DLD1 (cell line): ENCODE results near the gene RRP7A.
"Not testable (repeated sequence)": the region's sequence is repeated elsewhere in the genome, so short reads cannot be mapped to it uniquely, and the experiment has no call there.

Experiments
- in situ Hi-C: cut with HindIII; loops from 2 replicates; pipeline ENCODE4 v1.10.0; 2017; ENCODE audit warnings: low sequenced_read_pairs

The RRP7A gene

DNA sequence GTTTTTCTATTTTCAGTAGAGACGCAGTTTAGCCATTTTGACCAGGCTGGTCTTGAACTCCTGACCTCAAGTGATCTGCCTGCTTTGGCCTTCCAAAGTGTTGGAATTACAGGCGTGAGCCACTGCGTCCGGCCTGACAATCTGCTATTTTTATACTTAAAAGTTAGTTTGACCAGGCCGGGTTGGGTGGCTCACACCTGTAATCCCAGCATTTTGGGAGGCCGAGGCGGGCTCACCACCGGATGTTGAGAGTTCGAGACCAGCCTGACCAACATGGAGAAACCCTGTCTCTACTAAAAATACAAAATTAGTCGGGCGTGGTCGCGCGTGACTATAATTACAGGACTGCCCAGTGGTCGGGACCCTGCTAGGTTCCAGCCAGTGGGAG, 19.8 kb downstream of the RRP7A start:
- in situ Hi-C loops, result not testable (repeated sequence)

DNA sequence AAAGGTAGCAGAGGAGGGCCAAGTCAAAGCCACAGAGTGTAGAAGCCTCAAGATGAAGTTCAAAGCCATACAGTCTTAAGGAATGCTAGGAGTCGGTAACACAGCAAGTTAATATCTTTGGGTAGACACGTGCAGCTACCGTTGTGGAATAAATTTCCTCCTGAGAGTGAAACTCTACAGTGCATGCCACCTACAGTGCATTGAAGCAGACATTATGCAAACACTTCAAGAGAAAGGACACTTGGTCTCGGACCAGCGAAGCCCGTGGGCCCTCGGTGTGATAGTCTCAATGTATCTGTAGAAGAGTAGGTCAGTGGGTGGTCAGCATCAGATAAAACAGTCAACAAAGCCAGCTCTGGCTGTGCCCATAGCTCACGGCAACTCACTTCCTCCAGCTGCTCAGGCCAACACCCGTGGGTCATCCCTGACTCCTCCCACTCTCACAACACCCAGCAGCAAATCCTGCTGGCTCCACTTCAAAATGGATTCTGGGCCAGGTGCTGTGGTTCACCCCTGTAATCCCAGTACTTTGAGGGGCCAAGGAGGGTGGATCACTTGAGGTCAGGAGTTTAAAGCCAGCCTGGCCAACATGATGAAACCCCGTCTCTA, 24.0 kb downstream of the RRP7A start:
- in situ Hi-C loops, result not testable (repeated sequence)

DNA sequence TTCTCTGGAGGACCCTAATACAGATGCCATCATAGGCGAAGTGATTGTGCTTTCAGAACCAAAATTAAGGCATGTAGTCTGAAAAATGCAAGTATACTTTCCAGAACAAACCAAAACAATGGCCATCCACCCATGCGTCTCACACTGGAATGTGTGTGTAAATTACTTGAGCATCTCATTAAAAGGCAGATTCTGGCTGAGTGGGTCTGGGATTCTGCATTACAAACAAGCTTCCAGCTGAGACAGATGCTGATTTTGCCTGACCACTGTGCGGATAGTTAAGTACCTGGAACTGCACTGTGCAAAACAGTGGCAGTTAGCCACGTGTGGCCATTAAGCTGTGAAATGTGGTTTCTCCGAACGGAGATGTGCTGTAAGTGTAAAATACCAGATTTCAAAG, 26.2 kb downstream of the RRP7A start:
- in situ Hi-C loops, result no loop called here

DNA sequence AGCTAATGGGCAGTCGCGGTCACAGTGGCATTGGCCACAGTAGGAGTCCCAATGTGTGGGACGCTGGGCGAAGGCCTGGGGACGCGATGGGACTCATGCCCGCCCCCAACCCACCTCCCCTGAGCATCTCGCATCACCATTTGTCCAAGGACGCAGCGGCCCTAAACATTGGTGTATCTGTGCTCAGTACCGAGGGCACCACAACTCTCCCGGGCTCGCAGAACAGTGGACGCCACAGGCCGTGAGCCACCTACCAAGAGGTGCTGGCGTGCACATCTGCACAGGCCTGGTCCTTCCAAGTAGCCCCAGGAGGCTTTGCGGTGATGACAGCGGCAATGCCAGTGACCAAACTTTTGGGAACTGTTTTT, 27.3 kb downstream of the RRP7A start:
- in situ Hi-C loops, result no loop called here

DNA sequence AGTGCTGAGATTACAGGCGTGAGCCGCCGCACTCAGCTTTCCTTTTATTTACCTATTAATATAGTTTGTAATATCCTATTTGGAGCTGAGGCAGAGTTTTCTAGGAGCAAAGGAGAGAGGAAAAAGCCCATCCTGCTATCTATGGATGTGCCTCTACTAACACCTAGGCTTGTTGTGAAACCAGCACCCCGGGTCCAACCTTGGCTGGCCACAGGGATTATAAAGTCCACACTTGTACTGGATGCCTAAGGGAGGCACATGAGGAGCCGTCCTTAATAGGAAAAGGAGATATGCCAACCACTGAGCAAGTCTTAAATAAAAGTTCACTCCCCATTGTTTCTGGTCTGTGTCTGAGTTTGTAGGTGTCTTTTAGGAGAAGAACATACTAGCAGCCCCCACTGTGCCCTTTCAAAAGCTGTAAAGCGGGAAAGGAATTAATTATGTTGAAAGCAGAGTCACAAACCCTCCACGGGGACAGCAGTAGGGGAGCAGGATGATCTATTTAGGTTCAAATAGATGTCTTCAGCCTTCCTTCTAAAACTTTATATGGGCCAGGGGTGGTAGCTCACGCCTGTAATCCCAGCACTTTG, 29.3 kb downstream of the RRP7A start:
- in situ Hi-C loops, result no loop called here

DNA sequence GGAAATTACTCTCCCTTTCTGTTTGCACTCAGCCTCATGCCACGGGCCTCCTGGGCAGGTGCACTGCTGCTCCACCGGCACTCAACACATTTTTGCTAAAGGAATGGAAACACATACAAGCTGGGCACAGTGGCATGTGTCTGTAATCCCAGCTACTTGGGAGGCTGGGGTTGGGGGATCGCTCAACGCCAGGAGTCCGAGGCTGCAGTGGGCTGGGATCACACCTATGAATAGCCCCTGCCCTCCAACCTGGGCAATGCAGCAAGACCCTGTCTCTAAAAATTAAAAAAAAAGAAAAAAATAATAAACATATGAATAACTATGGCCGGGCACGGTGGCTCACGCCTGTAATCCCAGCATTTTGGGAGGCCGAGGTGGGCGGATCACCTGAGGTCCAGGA, 30.6 kb downstream of the RRP7A start:
- in situ Hi-C loops, result no loop called here

DNA sequence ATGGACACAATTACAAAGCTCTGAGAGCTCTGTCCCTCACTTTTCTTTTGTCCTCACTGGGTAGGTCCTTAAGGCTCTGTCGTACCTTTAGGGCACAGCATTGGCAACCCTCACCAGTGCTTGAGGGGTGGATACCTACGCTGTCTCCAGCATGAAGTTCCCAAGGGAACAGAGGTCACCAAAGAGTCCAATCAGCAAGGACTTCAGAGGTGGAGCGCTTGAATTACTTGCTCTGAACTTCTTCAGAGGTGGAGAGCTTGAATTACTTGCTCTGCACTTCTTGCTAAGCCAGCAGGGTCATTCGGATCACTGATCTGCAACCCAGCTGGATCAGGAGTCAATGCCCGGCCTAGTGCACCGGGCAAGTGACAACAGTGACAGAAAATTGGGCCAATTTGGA, 35.1 kb downstream of the RRP7A start:
- in situ Hi-C loops, result no loop called here

DNA sequence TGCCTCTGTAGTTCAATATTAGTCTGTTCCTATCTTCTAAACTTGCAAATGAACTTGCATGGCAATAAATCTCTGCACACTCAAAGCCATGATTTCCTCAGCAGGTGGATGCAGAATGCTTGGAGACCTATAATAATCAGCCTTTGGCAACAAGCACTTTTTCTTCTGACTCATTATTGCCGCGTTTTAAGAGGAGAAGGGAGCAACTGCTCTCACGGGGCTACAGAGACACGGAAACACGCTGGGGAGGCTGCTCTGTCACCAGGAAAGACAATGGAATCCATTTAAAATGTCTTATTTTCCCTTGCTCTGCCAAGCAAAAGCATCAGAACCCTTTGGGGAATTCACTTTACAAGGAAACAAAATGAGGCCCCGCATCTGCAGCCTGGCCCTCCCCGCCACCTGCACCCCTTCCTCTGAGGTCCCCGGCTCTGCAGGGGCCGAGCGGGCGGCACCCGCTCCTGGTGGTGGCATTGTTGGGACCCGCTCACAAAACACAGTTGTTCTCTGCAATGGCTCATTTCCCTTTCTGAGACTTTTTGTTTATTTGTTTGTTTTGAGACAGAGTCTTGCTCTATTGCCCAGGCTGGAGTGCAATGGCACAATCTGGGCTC, 35.9 kb downstream of the RRP7A start:
- in situ Hi-C loops, result not testable (repeated sequence)

DNA sequence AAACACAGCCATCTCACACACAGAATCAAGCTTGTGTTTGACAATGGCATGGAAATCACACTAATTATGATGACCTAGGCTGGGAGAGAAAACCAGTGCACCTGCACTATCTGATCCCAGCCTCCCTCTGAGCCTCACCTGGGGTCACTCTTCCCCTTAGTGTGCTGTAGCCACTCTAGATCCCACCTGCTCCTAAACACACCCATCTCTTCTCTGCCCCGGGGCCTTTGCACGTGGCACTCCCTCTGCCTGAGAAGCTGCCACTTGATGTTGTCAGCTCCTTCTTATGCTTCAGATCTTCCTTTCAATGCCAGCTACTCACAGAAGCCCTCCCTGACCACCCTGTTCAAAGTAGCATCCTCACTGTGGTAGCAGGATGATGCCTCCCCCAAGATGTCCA, 44.5 kb downstream of the RRP7A start:
- in situ Hi-C loops, result no loop called here

DNA sequence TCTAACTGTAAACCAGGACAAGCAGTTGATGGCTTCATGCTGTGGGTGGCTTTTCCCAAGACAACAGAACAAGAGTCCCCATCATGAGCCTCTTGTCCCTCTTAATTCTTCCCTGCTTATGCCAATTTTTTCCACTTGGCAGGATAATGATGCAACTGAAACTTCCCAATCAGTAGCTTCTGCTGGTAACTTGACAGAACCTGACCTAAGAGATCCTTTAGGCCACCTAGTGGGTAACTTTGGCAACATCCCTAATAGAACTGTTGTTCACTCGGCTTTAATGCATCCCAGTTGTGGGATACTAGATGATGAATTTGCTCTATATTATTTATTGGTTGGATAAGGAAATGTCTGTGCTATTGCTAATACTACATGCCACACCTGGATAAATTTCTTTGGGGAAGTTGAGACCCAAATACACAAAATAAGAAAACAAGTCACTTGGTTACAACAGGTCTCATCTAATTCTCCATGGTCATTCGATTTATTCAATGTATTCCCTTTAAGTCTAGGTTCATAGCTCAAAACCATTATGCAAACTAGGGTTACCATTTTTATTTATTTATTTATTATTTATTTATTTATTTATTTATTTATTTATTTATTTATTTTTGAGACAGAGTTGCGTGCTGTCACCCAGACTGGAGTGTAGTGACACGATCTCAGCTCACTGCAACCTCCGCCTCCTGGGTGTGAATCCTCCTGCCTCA, 46.0 kb downstream of the RRP7A start:
- in situ Hi-C loops, result no loop called here

DNA sequence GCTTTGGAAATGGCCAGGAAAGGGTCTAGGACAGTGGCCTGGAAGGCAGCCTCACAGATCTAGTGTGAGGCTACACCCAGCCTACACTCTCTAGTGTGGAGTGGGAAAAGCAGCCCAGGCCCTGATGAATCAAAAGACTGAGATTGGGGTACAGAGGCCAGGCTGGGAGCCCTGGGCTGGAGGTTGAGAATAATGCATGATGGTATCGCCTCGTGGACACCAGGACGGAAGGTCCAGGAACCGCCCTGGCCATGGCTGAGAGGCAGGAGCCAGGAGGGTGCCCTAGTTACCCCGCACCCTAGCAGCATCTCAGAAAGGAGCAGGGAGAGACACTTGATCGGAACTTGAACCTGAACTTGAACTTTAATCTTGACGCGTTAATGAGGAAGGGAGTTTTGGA, 46.9 kb downstream of the RRP7A start:
- in situ Hi-C loops, result no loop called here

DNA sequence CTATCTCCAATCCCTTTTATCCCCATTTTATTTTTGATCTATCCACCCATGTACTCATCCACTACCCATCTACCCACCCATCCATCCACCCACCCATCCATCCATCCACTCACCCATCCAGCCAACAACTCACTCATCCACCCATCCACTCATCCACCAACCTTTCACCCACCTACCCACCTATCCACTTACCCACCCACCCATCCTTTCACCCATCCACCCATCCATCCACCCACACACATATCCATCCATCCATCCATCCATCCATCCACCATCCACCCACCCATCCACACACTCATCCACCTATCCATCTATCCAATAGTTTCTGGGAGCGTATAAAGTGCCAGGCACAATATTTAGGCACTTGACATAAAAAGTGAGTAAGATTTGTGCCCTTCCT, 48.2 kb downstream of the RRP7A start:
- in situ Hi-C loops, result no loop called here

DNA sequence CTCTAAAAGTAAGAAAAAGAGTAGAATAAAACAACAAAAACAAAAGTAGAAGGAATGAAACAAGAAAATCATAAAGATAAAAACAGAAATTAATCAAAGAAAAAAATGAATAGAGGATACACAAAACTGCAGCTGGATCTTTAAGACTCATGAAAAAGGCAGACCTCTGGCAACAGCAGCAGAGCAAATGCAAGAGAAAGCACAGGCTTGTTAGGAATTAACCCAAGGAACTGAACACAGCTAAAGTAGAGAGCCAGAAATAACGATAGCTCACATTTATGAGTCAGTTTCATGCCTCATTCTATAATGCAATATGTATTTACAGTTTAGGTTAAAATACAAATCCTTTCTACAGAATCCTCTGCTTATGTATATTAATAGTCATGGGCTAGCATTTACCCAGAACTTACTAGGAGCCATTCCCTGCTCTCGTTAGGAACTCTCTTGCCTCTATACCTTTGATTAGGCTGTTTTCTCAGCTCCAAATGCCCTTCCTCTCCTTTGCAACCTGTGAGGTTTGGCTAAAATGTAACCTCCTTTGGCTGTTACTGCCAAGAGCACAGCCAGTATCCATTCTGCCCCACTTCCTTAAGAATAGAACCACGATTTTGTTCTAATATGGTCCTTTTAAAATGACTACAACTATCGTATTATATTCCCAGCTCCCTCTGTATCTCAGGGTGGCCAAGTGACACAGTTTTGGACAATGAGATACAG, 49.1 kb downstream of the RRP7A start:
- in situ Hi-C loops, result no loop called here

DNA sequence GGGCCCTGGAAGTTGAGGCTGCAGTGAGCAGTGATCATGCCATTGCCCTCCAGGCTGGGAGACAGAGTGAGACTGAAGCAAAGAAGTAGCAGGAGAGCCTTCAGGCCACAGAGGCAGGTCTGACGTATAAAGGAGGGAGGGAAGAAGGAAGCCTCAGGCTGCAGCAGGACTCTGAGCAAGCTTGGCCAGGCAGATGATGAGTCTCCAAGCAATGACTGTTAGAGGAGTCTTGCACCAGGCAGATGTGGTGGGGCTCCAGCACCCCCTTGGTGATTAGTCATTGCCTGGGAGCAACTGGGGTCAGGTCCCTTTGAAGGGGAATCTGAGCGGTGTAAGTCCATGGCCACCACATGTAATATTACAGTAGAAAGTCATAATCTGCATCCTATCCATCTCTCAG, 50.8 kb downstream of the RRP7A start:
- in situ Hi-C loops, result loop anchor here (10.0 kb wide), 1 partner anchor 454 kb away; no protein-coding TSS in a partner anchor

DNA sequence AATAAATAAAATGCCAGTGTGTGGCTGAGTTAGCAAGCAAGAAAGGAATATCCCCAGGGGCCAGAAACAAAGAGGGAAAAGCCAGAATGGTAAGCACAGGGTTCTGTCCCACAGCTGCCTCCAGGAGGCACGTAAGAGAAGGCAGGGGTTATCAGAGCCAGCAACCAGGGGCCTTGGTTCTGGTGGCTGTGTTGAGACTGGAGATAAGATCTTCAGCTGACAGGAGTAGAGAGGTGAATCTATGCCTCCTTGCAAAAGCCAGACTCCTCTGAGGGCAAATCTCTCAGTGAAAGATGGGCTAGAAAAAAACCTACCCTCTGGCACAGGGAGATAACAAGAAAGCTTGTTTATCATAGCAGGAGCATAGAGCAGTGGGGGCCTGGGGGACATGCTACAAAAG, 57.6 kb downstream of the RRP7A start:
- in situ Hi-C loops, result loop anchor here (10.0 kb wide), 1 partner anchor 447 kb away; no protein-coding TSS in a partner anchor

DNA sequence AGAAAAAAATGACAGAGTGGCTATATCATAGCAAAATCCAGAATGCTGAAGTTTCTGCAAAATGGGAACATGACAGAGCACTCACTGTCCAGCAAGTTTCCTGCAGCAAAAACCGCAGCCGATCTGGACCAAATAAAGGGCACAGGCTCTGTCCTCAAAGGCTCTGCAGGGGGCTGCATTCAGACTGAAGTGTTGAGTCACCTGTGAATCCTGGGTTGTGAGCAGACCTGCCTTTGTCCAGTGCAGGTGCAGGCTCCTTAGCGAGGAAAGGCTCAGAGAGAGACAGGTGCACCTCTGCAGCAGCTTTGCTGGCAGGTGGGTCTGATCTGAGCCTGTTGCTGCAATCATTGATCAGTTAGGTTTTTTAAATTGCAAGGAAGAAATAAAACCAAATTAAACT, 58.1 kb downstream of the RRP7A start:
- in situ Hi-C loops, result loop anchor here (10.0 kb wide), 1 partner anchor 447 kb away; no protein-coding TSS in a partner anchor
